Smooth muscle cell (in vitro differentiated cells): Measurements from ENCODE around the gene HIVEP3. TPM values are rescaled to one million over a fixed set of nuclear protein-coding genes. Genes with fewer than 3 reads are reported as not detected.

Experiments
- DNase-seq: peaks from one replicate; lab custom pipeline; 2025; ENCODE audit not compliant: unreplicated experiment; lab: John Stamatoyannopoulos, UW
- H2AFZ ChIP-seq: fragments of 200-600 bp; sonication (generic); 2 replicates; pipeline ENCODE4 v1.6.0; 2016; ENCODE audit warnings: antibody characterized with exemption, low read depth, mild to moderate bottlenecking
- H3F3A ChIP-seq: fragments of 200-600 bp; sonication (generic); 2 replicates; pipeline ENCODE4 v1.6.0; 2017; ENCODE audit warnings: antibody characterized with exemption, low read depth
- H3K27ac ChIP-seq: fragments of 200-600 bp; sonication (generic); 2 replicates; pipeline ENCODE4 v1.5.1; 2016; ENCODE audit warnings: low read depth, mild to moderate bottlenecking
- H3K27me3 ChIP-seq: fragments of 200-600 bp; sonication (generic); 2 replicates; pipeline ENCODE4 v1.6.1; 2016; ENCODE audit warnings: low read depth, mild to moderate bottlenecking
- H3K36me3 ChIP-seq: fragments of 200-600 bp; sonication (generic); 2 replicates; pipeline ENCODE4 v1.5.1; 2016; ENCODE audit warnings: low read depth
- H3K4me1 ChIP-seq: fragments of 200-600 bp; sonication (generic); 2 replicates; pipeline ENCODE4 v1.5.1; 2016; ENCODE audit warnings: low read depth
- H3K4me2 ChIP-seq: fragments of 200-600 bp; sonication (generic); 2 replicates; pipeline ENCODE4 v1.6.0; 2016; ENCODE audit warnings: mild to moderate bottlenecking
- H3K4me3 ChIP-seq: fragments of 200-600 bp; sonication (generic); 2 replicates; pipeline ENCODE4 v1.5.1; 2016; ENCODE audit warnings: mild to moderate bottlenecking
- H3K79me2 ChIP-seq: fragments of 200-600 bp; sonication (generic); 2 replicates; pipeline ENCODE4 v1.6.0; 2016; ENCODE audit warnings: low read depth, mild to moderate bottlenecking
- H3K9ac ChIP-seq: fragments of 200-600 bp; sonication (generic); 2 replicates; pipeline ENCODE4 v1.6.0; 2016; ENCODE audit warnings: low read depth
- H3K9me3 ChIP-seq: fragments of 200-600 bp; sonication (generic); replicated peaks from 2 replicates; pipeline ENCODE4 v1.5.1; 2016; ENCODE audit warnings: low read depth
- H4K20me1 ChIP-seq: fragments of 200-600 bp; sonication (generic); 2 replicates; pipeline ENCODE4 v1.6.0; 2016; ENCODE audit warnings: low read depth
- CTCF ChIP-seq: fragments of 200-600 bp; sonication (generic); IDR thresholded peaks from 2 replicates; pipeline ENCODE4 v1.5.1; 2017; ENCODE audit warnings: borderline replicate concordance, mild to moderate bottlenecking, antibody characterized with exemption; ENCODE audit not compliant: insufficient read depth, poor library complexity, severe bottlenecking
- WGBS: methylation state at CpG from one replicate; pipeline ENCODE4 v1.1.7; 2016; ENCODE audit warnings: low lambda C conversion rate; 5-methylcytosine and 5-hydroxymethylcytosine counted together
- polyA plus RNA-seq: library from polyadenylated mRNA; unstranded; fragments of >200 nt; fragmentation: Nextera tagmentation; extraction: Ambion mirVana; gene quantifications from 2 replicates; pipeline ENCODE4 v1.2.1, GENCODE V29; 2016
- total RNA-seq: library from RNA; depleted of rRNA; stranded (reverse); fragments of >200 nt; gene quantifications from 2 replicates; pipeline ENCODE4 v1.2.3, GENCODE V29; 2014

Gene HIVEP3
- total and polyA plus RNA-seq, 2 experiments from 2014 or later, result 2.1 to 6.4 TPM

- H3K9ac ChIP-seq, result no peak overlapping the region
- H3K4me1 ChIP-seq, result peaks cover 18% of the 10 kb centered on the region
- no peaks in the 10 kb centered on the region for H3K27me3 ChIP-seq
- TF ChIP-seq CTCF, result no peak
- no peaks in the 10 kb centered on the region for H3K9me3 ChIP-seq
- no peaks in the 10 kb centered on the region for H3K79me2 ChIP-seq
- H3K27ac ChIP-seq, result no peak overlapping the region
- H3K4me3 ChIP-seq, result no peak overlapping the region
- peaks cover 9% of the 10 kb centered on the region for H3F3A ChIP-seq
- no peaks in the 10 kb centered on the region for H4K20me1 ChIP-seq
- H2AFZ ChIP-seq, result no peak overlapping the region
- H3K4me2 ChIP-seq, result no peak overlapping the region
- 81% methylated on average over 5 of the region's 5 CpGs for WGBS
- H3K36me3 ChIP-seq, result no peaks in the 10 kb centered on the region
- no peak for DNase-seq
These were observed 420.3 kb downstream of the HIVEP3 start for GRCh38 chr1:41498391-41498790.

GRCh38 chr1:41497461-41498030 lies 421.2 kb downstream of the HIVEP3 start:
- no peak overlapping the region for H3K27ac ChIP-seq
- H3K4me3 ChIP-seq, result no peak overlapping the region
- no peaks in the 10 kb centered on the region for H3K79me2 ChIP-seq
- H4K20me1 ChIP-seq, result no peaks in the 10 kb centered on the region
- no peaks in the 10 kb centered on the region for H3K9me3 ChIP-seq
- no peak overlapping the region for H2AFZ ChIP-seq
- H3K4me2 ChIP-seq, result no peak overlapping the region
- H3K27me3 ChIP-seq, result no peaks in the 10 kb centered on the region
- WGBS, result 91% methylated on average over 7 of the region's 7 CpGs
- no peak for DNase-seq
- no peak overlapping the region for H3K9ac ChIP-seq
- H3K4me1 ChIP-seq, result peaks cover 18% of the 10 kb centered on the region
- TF ChIP-seq CTCF, result no peak
- H3K36me3 ChIP-seq, result no peaks in the 10 kb centered on the region
- H3F3A ChIP-seq, result peaks cover 7% of the 10 kb centered on the region

GRCh38 chr1:41497056-41497440 lies 421.7 kb downstream of the HIVEP3 start:
- Histone ChIP-seq H3K36me3 (no peaks in the 10 kb centered on the region), H3K27me3 (no peaks in the 10 kb centered on the region), H3K4me1 (peaks cover 18% of the 10 kb centered on the region), H2AFZ (no peak overlapping the region), H3F3A (peaks cover 7% of the 10 kb centered on the region), H4K20me1 (no peaks in the 10 kb centered on the region), H3K9ac (no peak overlapping the region), H3K4me3 (no peak overlapping the region), H3K9me3 (no peaks in the 10 kb centered on the region), H3K27ac (no peak overlapping the region), H3K79me2 (no peaks in the 10 kb centered on the region), H3K4me2 (no peak overlapping the region)
- no peak for TF ChIP-seq CTCF
- no peak for DNase-seq
- WGBS, result 94% methylated on average over 13 of the region's 13 CpGs
